Measurements from ENCODE around the gene EML6.

- TF ChIP-seq MAX (IDR thresholded peaks at IDR 0.05) = no peak
- TF ChIP-seq POLR2AphosphoS5 (IDR thresholded peaks at IDR 0.05; ENCODE audit: low read depth, low read length) = no peak
- TF ChIP-seq RAD21 (IDR thresholded peaks at IDR 0.05 in 1 of 2, conservative IDR thresholded peaks at IDR 0.05 in 1 of 2; ENCODE audit: low read depth in 2 of 2, low read length in 2 of 2) = no peak
- TF ChIP-seq CEBPB (IDR thresholded peaks at IDR 0.05; ENCODE audit: low read depth, low read length) = no peak
Observed at GRCh38 chr2:54881759-54882158, 158.3 kb downstream of the EML6 start.
